HEK293 (cell line): ENCODE data around the gene KIF25.
A peak's percentile ranks its signal among the peaks of the same experiment; 100 is the strongest.

Experiments
- CTCF ChIA-PET: fragments of 350-600 bp; formaldehyde crosslinking; extraction: SDS; loops from one replicate; lab custom pipeline; 2021; ENCODE audit warnings: antibody characterized with exemption; lab: Yijun Ruan, JAX
- POLR2A ChIA-PET: fragments of 300-600 bp; formaldehyde crosslinking; extraction: SDS; loops from one replicate; lab custom pipeline; 2020; ENCODE audit warnings: antibody characterized with exemption, inconsistent platforms; lab: Yijun Ruan, JAX
- H3K27ac ChIP-seq: fragments of 200-500 bp; sonication (Bioruptor generic); 2 replicates; pipeline ENCODE4 v1.5.1; 2014; ENCODE audit warnings: low read depth, low read length, control low read depth, inconsistent platforms; ENCODE audit errors: extremely low read depth
- H3K36me3 ChIP-seq, 2 experiments: fragments of 200-500 bp in 1 of 2; sonication (Bioruptor generic) in 1 of 2; 1 replicate in 1 of 2; 2 replicates in 1 of 2; pipeline ENCODE4 v1.5.1; 2014 to 2017; ENCODE audit warnings: inconsistent platforms in 2 of 2, low read length in 2 of 2; ENCODE audit not compliant: control insufficient read depth in 2 of 2, insufficient read depth in 1 of 2
- H3K4me1 ChIP-seq: fragments of 200-500 bp; sonication (Bioruptor generic); 2 replicates; pipeline ENCODE4 v1.5.1; 2014; ENCODE audit warnings: mild to moderate bottlenecking, low read length, inconsistent platforms; ENCODE audit not compliant: control insufficient read depth, insufficient read depth
- H3K4me3 ChIP-seq: 2 replicates; pipeline ENCODE4 v1.5.1; 2011; ENCODE audit warnings: low read depth, mild to moderate bottlenecking, control low read depth, low read length, moderate library complexity
- H3K9me3 ChIP-seq: fragments of 200-500 bp; sonication (Bioruptor generic); 2 replicates; pipeline ENCODE4 v1.5.1; 2014; ENCODE audit warnings: low read depth, low read length, inconsistent platforms; ENCODE audit not compliant: control insufficient read depth, insufficient read depth
- GLI2 ChIP-seq: fragments of 450-650 bp; formaldehyde crosslinking; IDR thresholded peaks from 2 replicates; pipeline ENCODE4; 2017; ENCODE audit warnings: missing biosample characterization, missing genetic modification characterization, low read depth, borderline replicate concordance
- GLI4 ChIP-seq: fragments of 450-650 bp; formaldehyde crosslinking; IDR thresholded peaks from 2 replicates; pipeline ENCODE4 v1.5.1; 2016; ENCODE audit warnings: missing biosample characterization, missing genetic modification characterization
- KLF17 ChIP-seq: fragments of 450-650 bp; formaldehyde crosslinking; IDR thresholded peaks from 2 replicates; pipeline ENCODE4 v1.5.1; 2016; ENCODE audit warnings: missing biosample characterization, missing genetic modification characterization
- OVOL3 ChIP-seq: fragments of 450-650 bp; formaldehyde crosslinking; IDR thresholded peaks from 2 replicates; pipeline ENCODE4 v1.5.1; 2016; ENCODE audit warnings: missing biosample characterization, missing genetic modification characterization
- PBX3 ChIP-seq: sonication (generic); formaldehyde crosslinking; IDR thresholded peaks from 2 replicates; pipeline ENCODE4 v1.8.1; 2022; ENCODE audit warnings: mild to moderate bottlenecking, moderate library complexity, missing genetic modification reagents
- SP3 ChIP-seq: fragments of 450-650 bp; formaldehyde crosslinking; IDR thresholded peaks from 2 replicates; pipeline ENCODE4 v1.5.1; 2016; ENCODE audit warnings: missing biosample characterization, missing genetic modification characterization
- ZBTB20 ChIP-seq: fragments of 450-650 bp; formaldehyde crosslinking; IDR thresholded peaks from 2 replicates; pipeline ENCODE4 v1.5.1; 2016; ENCODE audit warnings: missing biosample characterization, missing genetic modification characterization
- ZFHX2 ChIP-seq: fragments of 450-650 bp; formaldehyde crosslinking; conservative IDR thresholded peaks from 2 replicates; pipeline ENCODE4 v1.5.1; 2016; ENCODE audit warnings: missing biosample characterization, missing genetic modification characterization
- ZNF112 ChIP-seq: fragments of 450-650 bp; formaldehyde crosslinking; IDR thresholded peaks from 2 replicates; pipeline ENCODE4 v1.5.0; 2017; ENCODE audit warnings: missing biosample characterization, missing genetic modification characterization
- ZNF184 ChIP-seq: fragments of 450-650 bp; IDR thresholded peaks from 2 replicates; pipeline ENCODE4 v1.5.1; 2018; ENCODE audit warnings: missing biosample characterization, mild to moderate bottlenecking, missing genetic modification characterization
- ZNF223 ChIP-seq: fragments of 450-650 bp; formaldehyde crosslinking; IDR thresholded peaks from 2 replicates; pipeline ENCODE4 v1.5.1; 2016; ENCODE audit warnings: missing biosample characterization, missing genetic modification characterization
- ZNF23 ChIP-seq: fragments of 450-650 bp; formaldehyde crosslinking; IDR thresholded peaks from 2 replicates; pipeline ENCODE4 v1.5.1; 2016; ENCODE audit warnings: missing biosample characterization, missing genetic modification characterization, borderline replicate concordance
- ZNF292 ChIP-seq: fragments of 450-650 bp; formaldehyde crosslinking; IDR thresholded peaks from 2 replicates; pipeline ENCODE4 v1.5.1; 2016; ENCODE audit warnings: low read depth, missing biosample characterization, missing genetic modification characterization, borderline replicate concordance
- ZNF302 ChIP-seq: fragments of 450-650 bp; formaldehyde crosslinking; IDR thresholded peaks from 2 replicates; pipeline ENCODE4 v1.5.1; 2016; ENCODE audit warnings: missing biosample characterization, missing genetic modification characterization, low read depth
- ZNF350 ChIP-seq: fragments of 450-650 bp; formaldehyde crosslinking; IDR thresholded peaks from 2 replicates; pipeline ENCODE4 v1.5.0; 2017; ENCODE audit warnings: missing biosample characterization, mild to moderate bottlenecking, missing genetic modification characterization
- ZNF433 ChIP-seq: fragments of 450-650 bp; formaldehyde crosslinking; IDR thresholded peaks from 2 replicates; pipeline ENCODE4 v1.5.1; 2016; ENCODE audit warnings: missing biosample characterization, missing genetic modification characterization, low read depth
- ZNF473 ChIP-seq: fragments of 450-650 bp; formaldehyde crosslinking; IDR thresholded peaks from 2 replicates; pipeline ENCODE4 v1.5.1; 2017; ENCODE audit warnings: missing biosample characterization, missing genetic modification characterization
- ZNF560 ChIP-seq: fragments of 450-650 bp; formaldehyde crosslinking; IDR thresholded peaks from 2 replicates; pipeline ENCODE4 v1.5.1; 2017; ENCODE audit warnings: missing biosample characterization, missing genetic modification characterization, borderline replicate concordance
- ZNF629 ChIP-seq: fragments of 450-650 bp; formaldehyde crosslinking; IDR thresholded peaks from 2 replicates; pipeline ENCODE4 v1.5.1; 2017; ENCODE audit warnings: missing biosample characterization, missing genetic modification characterization
- ZNF660 ChIP-seq: fragments of 450-650 bp; IDR thresholded peaks from 2 replicates; pipeline ENCODE4 v1.5.1; 2018; ENCODE audit warnings: missing biosample characterization, mild to moderate bottlenecking, missing genetic modification characterization
- ZNF677 ChIP-seq: fragments of 450-650 bp; IDR thresholded peaks from 2 replicates; pipeline ENCODE4 v1.5.0; 2018; ENCODE audit warnings: missing biosample characterization, mild to moderate bottlenecking, missing genetic modification characterization, moderate library complexity
- ZNF707 ChIP-seq: fragments of 450-650 bp; formaldehyde crosslinking; IDR thresholded peaks from 2 replicates; pipeline ENCODE4 v1.5.1; 2016; ENCODE audit warnings: missing biosample characterization, missing genetic modification characterization
- ZNF792 ChIP-seq: fragments of 450-650 bp; formaldehyde crosslinking; IDR thresholded peaks from 2 replicates; pipeline ENCODE4 v1.5.1; 2016; ENCODE audit warnings: missing biosample characterization, missing genetic modification characterization
- ZSCAN18 ChIP-seq: fragments of 450-650 bp; formaldehyde crosslinking; IDR thresholded peaks from 2 replicates; pipeline ENCODE4 v1.5.1; 2016; ENCODE audit warnings: missing biosample characterization, missing genetic modification characterization
- ZSCAN4 ChIP-seq: fragments of 450-650 bp; formaldehyde crosslinking; IDR thresholded peaks from 2 replicates; pipeline ENCODE4 v1.5.1; 2017; ENCODE audit warnings: missing biosample characterization, missing genetic modification characterization
- TF ChIP-seq, protein P1 (sequence below): fragments of 450-650 bp; formaldehyde crosslinking; IDR thresholded peaks from 2 replicates; pipeline ENCODE4 v1.5.1; 2017; ENCODE audit warnings: missing biosample characterization, mild to moderate bottlenecking, missing genetic modification characterization, moderate library complexity

The KIF25 gene

DNA sequence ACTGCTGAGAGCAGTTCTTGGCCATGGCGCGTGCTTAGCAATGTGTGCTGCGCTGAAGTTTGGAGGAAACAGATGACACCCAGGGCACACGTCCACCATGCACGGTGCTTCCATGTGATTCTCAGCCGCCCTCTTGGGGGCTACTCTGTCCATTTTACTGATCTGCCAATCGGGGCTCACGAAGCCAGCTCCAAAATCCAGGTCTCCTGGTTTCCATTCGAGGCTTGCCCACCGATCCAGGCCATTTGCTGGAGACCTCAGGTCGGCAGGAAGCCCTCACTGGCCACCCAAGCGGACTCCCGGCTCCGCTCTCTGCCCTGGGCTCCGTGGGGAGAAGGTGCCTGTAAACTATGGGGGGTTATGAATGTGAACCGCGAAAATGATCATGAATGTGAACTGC lies 93.2 kb downstream of the KIF25 start:
- H3K4me3 ChIP-seq: no peak overlapping the region
- no peak overlapping the region for H3K27ac ChIP-seq
- no peaks in the 10 kb centered on the region for H3K4me1 ChIP-seq
- TF ChIP-seq ZNF660 (no peak), ZNF350 (tag by site-specific recombination) (no peak), ZNF792 (tag by site-specific recombination) (no peak), KLF17 (tag by site-specific recombination) (no peak), GLI2 (tag by site-specific recombination) (no peak), ZFHX2 (no peak), SP3 (tag by site-specific recombination) (no peak), ZNF292 (tag by site-specific recombination) (no peak), ZNF23 (tag by site-specific recombination) (no peak), ZSCAN18 (tag by site-specific recombination) (no peak)
- ChIA-PET CTCF (interaction anchor here (0.6 kb wide), 1 partner anchor 265 kb away, joined by 3 read pairs; no protein-coding TSS in a partner anchor), POLR2A (no interaction called here)
- H3K36me3 ChIP-seq: no peaks in the 10 kb centered on the region
- no peaks in the 10 kb centered on the region for H3K9me3 ChIP-seq

- POLR2A ChIA-PET: no interaction called here
- no peaks in the 10 kb centered on the region for H3K36me3 ChIP-seq
- no peak overlapping the region for H3K4me3 ChIP-seq
- H3K9me3 ChIP-seq: no peaks in the 10 kb centered on the region
- TF ChIP-seq ZSCAN4 (tag by site-specific recombination) (no peak), ZBTB20 (tag by site-specific recombination) (0 out of 2 replicates have a peak, but pooled peaks have one; percentile 18)
- CTCF ChIA-PET: no interaction called here
- no peaks in the 10 kb centered on the region for H3K4me1 ChIP-seq
- H3K27ac ChIP-seq: no peak overlapping the region
Measured at GRCh38 chr6:168091381-168092264, 94.2 kb downstream of the KIF25 start.

- ChIA-PET POLR2A (no interaction called here), CTCF (no interaction called here)
- no peaks in the 10 kb centered on the region for H3K4me1 ChIP-seq
- TF ChIP-seq ZNF302 (tag by site-specific recombination) (no peak), ZNF560 (tag by site-specific recombination) (no peak), ZNF792 (tag by site-specific recombination) (no peak), PBX3 (CRISPR knock-in tag) (no peak), ZNF184 (no peak), ZNF473 (tag by site-specific recombination) (no peak), OVOL3 (tag by site-specific recombination) (no peak), ZNF433 (tag by site-specific recombination) (no peak), ZNF223 (tag by site-specific recombination) (no peak), ZNF677 (no peak), ZBTB20 (tag by site-specific recombination) (no peak), GLI4 (tag by site-specific recombination) (no peak), ZNF707 (tag by site-specific recombination) (no peak), ZNF629 (tag by site-specific recombination) (no peak), ZNF112 (tag by site-specific recombination) (no peak)
- TF ChIP-seq, protein P1, sequence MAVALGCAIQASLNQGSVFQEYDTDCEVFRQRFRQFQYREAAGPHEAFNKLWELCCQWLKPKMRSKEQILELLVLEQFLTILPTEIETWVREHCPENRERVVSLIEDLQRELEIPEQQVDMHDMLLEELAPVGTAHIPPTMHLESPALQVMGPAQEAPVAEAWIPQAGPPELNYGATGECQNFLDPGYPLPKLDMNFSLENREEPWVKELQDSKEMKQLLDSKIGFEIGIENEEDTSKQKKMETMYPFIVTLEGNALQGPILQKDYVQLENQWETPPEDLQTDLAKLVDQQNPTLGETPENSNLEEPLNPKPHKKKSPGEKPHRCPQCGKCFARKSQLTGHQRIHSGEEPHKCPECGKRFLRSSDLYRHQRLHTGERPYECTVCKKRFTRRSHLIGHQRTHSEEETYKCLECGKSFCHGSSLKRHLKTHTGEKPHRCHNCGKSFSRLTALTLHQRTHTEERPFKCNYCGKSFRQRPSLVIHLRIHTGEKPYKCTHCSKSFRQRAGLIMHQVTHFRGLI (tag by site-specific recombination): no peak
Measured at GRCh38 chr6:168092541-168092940, 95.1 kb downstream of the KIF25 start.

More at GRCh38 chr6:168092541-168092940, 95.1 kb downstream of the KIF25 start:
- Histone ChIP-seq H3K36me3 (no peaks in the 10 kb centered on the region), H3K4me3 (no peak overlapping the region), H3K9me3 (no peaks in the 10 kb centered on the region), H3K27ac (no peak overlapping the region)
